Gastroesophageal sphincter (tissue), 3 donors: Measurements from ENCODE around the gene MUC22.

ENCODE experiments used
- EP300 ChIP-seq: sonication (generic); formaldehyde crosslinking; IDR thresholded peaks from one replicate; pipeline ENCODE4 v1.6.1; 2017; ENCODE audit warnings: antibody characterized with exemption, mild to moderate bottlenecking
- POLR2A ChIP-seq, 2 donors: fragments of 450-650 bp; IDR thresholded peaks; one replicate each; pipeline ENCODE4 v1.6.1; 2017; ENCODE audit warnings: antibody characterized with exemption in 2 of 2, mild to moderate bottlenecking in 2 of 2, moderate library complexity in 1 of 2
- POLR2AphosphoS5 ChIP-seq: sonication (generic); formaldehyde crosslinking; IDR thresholded peaks from one replicate; pipeline ENCODE4 v1.6.1; 2017; ENCODE audit warnings: antibody characterized with exemption
- TF ChIP-seq, protein P1 (sequence below), 4 experiments: fragments of 200-600 bp in 2 of 4; fragments of 450-650 bp in 2 of 4; sonication (generic) in 1 of 4; IDR thresholded peaks; one replicate each; pipeline ENCODE4 v1.5.1; 2017 to 2019; ENCODE audit warnings: antibody characterized with exemption in 4 of 4, mild to moderate bottlenecking in 2 of 4, moderate library complexity in 2 of 4

DNA sequence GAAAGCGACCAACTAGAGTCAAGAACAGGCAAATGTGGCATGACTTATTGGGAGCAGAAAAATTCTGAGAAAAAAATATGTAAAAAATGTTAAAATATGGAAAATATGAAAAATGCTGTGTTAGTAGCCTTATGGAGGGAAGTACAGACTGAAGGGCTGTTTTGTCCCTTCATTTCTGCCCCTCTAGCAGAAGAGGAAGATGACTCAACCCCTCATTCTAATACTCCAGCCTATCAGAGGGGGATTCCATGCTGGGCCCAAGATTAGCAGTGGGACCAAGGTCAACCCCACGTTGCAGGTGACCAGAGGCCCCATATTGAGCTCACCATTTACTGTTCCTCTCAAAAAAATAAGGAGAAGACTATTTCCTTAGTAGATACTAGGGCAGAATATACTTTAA, 18.4 kb upstream of the MUC22 start:
- TF ChIP-seq POLR2AphosphoS5 (no peak), POLR2A (IDR thresholded peaks at IDR 0.05) (no peak), EP300 (no peak)
- TF ChIP-seq, protein P1, sequence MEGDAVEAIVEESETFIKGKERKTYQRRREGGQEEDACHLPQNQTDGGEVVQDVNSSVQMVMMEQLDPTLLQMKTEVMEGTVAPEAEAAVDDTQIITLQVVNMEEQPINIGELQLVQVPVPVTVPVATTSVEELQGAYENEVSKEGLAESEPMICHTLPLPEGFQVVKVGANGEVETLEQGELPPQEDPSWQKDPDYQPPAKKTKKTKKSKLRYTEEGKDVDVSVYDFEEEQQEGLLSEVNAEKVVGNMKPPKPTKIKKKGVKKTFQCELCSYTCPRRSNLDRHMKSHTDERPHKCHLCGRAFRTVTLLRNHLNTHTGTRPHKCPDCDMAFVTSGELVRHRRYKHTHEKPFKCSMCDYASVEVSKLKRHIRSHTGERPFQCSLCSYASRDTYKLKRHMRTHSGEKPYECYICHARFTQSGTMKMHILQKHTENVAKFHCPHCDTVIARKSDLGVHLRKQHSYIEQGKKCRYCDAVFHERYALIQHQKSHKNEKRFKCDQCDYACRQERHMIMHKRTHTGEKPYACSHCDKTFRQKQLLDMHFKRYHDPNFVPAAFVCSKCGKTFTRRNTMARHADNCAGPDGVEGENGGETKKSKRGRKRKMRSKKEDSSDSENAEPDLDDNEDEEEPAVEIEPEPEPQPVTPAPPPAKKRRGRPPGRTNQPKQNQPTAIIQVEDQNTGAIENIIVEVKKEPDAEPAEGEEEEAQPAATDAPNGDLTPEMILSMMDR (IDR thresholded peaks at IDR 0.05): no peak
